ENCODE results near the gene GNAI3.

GRCh38 chr1:109631513-109632505, 83.4 kb downstream of the GNAI3 start:
- TF ChIP-seq EZH2 (IDR thresholded peaks at IDR 0.05; ENCODE audit: insufficient read depth, poor library complexity, severe bottlenecking), result no peak
- no peak for TF ChIP-seq EZH2phosphoT487 (IDR thresholded peaks at IDR 0.05; ENCODE audit: insufficient read depth, low read depth)

All from GM23248 (cell line).